Effector memory CD8-positive, alpha-beta T cell (primary cell): ENCODE data around the gene BRD7.
A peak's percentile ranks its signal among the peaks of the same experiment; 100 is the strongest.

Experiments used
- ATAC-seq: fragments of 150-1000 bp; cut with Tn5 transposase; replicated peaks from 2 replicates; pipeline ENCODE4 v1.10.0; 2021; ENCODE audit warnings: mild to moderate bottlenecking, moderate library complexity
- DNase-seq, 3 experiments: peaks; one replicate each; pipeline ENCODE4 v3.0.0; 2021
- H3K27ac Mint-ChIP-seq, 2 donors: one replicate each; pipeline ENCODE4 v1.8.0; 2022; ENCODE audit warnings: mild to moderate bottlenecking in 2 of 2, mixed read lengths in 2 of 2, moderate library complexity in 2 of 2
- H3K27me3 Mint-ChIP-seq, 2 donors: one replicate each; pipeline ENCODE4 v1.8.0; 2022; ENCODE audit warnings: mixed read lengths in 2 of 2
- H3K36me3 Mint-ChIP-seq: one replicate; pipeline ENCODE4 v1.8.0; 2022; ENCODE audit warnings: mild to moderate bottlenecking, moderate library complexity, mixed read lengths; ENCODE audit not compliant: insufficient read depth
- H3K4me1 Mint-ChIP-seq, 2 donors: one replicate each; pipeline ENCODE4 v1.8.0; 2022; ENCODE audit warnings: low read depth in 2 of 2, mixed read lengths in 2 of 2
- H3K4me3 Mint-ChIP-seq, 2 donors: one replicate each; pipeline ENCODE4 v1.8.0; 2022; ENCODE audit warnings: mild to moderate bottlenecking in 2 of 2, mixed read lengths in 2 of 2, moderate library complexity in 2 of 2
- H3K9me3 Mint-ChIP-seq, 2 donors: one replicate each; pipeline ENCODE4 v1.8.0; 2022; ENCODE audit warnings: mixed read lengths in 2 of 2

BRD7 gene

GRCh38 chr16:50396761-50397535, 28.2 kb upstream of the BRD7 start:
- Mint-ChIP-seq H3K4me3 (no peak overlapping the region), H3K27me3 (peaks cover 4 to 6% of the 10 kb centered on the region in 2 donors), H3K9me3 (no peaks in the 10 kb centered on the region), H3K4me1 (peaks cover 11 to 15% of the 10 kb centered on the region in 2 donors), H3K27ac (peak overlapping the region in 1 of 2 donors; percentile 0), H3K36me3 (no peaks in the 10 kb centered on the region)
- ATAC-seq: no peak
- DNase-seq: no peak

GRCh38 chr16:50395763-50396710, 27.2 kb upstream of the BRD7 start:
- ATAC-seq (no peak), DNase-seq (no peak)
- H3K36me3 Mint-ChIP-seq: no peaks in the 10 kb centered on the region
- H3K27ac Mint-ChIP-seq: peak overlapping the region; percentile 0 to 50
- no peaks in the 10 kb centered on the region for H3K9me3 Mint-ChIP-seq
- no peak overlapping the region for H3K4me3 Mint-ChIP-seq
- peaks cover 0 to 4% of the 10 kb centered on the region in 2 donors for H3K27me3 Mint-ChIP-seq
- H3K4me1 Mint-ChIP-seq: peaks cover 11 to 15% of the 10 kb centered on the region in 2 donors

- no peak overlapping the region for H3K4me3 Mint-ChIP-seq
- H3K36me3 Mint-ChIP-seq: no peaks in the 10 kb centered on the region
- H3K4me1 Mint-ChIP-seq: peaks cover 11 to 15% of the 10 kb centered on the region in 2 donors
- DNase-seq (no peak), ATAC-seq (no peak)
- H3K27ac Mint-ChIP-seq: peak overlapping the region in 1 of 2 donors; percentile 64
- H3K9me3 Mint-ChIP-seq: no peaks in the 10 kb centered on the region
- H3K27me3 Mint-ChIP-seq: peaks cover 0 to 10% of the 10 kb centered on the region in 2 donors
Measured at GRCh38 chr16:50393858-50394802, 25.3 kb upstream of the BRD7 start.

DNA sequence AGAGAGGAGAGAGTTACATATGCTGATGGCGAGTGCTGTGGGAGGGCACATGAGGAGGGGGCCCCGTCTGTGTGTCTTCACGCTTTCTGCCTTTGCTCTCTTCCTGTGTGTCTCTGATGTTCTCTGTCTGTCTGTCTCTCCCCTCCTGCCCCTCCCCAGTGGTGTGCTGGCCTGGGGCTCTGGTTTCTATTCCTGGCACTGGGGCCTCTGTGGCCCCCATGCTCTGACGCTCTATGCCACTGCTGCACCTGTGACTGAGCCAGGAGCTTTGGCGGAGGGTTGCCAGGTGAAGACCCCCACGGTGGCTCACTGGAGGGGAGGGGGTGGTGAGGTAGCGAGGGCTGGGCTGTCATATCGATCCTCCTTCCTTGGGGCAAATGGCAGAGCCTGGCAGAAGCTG, 24.6 kb upstream of the BRD7 start:
- DNase-seq (no peak), ATAC-seq (no peak)
- H3K4me3 Mint-ChIP-seq: no peak overlapping the region
- peaks cover 0 to 10% of the 10 kb centered on the region in 2 donors for H3K27me3 Mint-ChIP-seq
- H3K27ac Mint-ChIP-seq: peak overlapping the region in 1 of 2 donors; percentile 64
- no peaks in the 10 kb centered on the region for H3K36me3 Mint-ChIP-seq
- peaks cover 10 to 15% of the 10 kb centered on the region in 2 donors for H3K4me1 Mint-ChIP-seq
- H3K9me3 Mint-ChIP-seq: no peaks in the 10 kb centered on the region

- no peaks in the 10 kb centered on the region for H3K9me3 Mint-ChIP-seq
- H3K36me3 Mint-ChIP-seq: no peaks in the 10 kb centered on the region
- DNase-seq (no peak), ATAC-seq (no peak)
- peaks cover 0 to 25% of the 10 kb centered on the region in 2 donors for H3K27me3 Mint-ChIP-seq
- H3K27ac Mint-ChIP-seq: no peak overlapping the region
- H3K4me3 Mint-ChIP-seq: no peak overlapping the region
- H3K4me1 Mint-ChIP-seq: peaks cover 7 to 10% of the 10 kb centered on the region in 2 donors
Measured at GRCh38 chr16:50390914-50391716, 22.3 kb upstream of the BRD7 start.

DNA sequence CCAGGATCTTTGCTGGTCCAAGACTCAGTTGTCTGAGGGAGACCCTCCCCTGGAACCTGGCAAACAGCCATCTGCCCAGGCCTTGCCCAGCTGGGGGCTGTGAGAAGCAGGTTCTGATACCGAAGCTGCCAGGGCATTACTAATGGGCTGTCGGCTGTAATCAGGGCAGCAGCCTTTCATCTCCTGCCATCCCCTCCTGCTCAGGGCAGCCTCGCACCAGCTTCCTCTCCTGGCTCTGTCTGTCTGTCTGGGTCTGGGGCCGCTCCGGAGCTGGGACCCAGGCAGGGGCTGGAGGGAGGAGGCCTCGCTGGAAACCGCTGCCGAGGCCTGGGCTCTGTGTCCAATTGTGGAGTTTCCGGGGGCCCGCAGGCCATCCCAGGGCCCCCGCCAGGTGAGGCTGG, 21.6 kb upstream of the BRD7 start:
- Mint-ChIP-seq H3K27me3 (peaks cover 0 to 31% of the 10 kb centered on the region in 2 donors), H3K4me1 (peaks cover 2 to 5% of the 10 kb centered on the region in 2 donors), H3K9me3 (no peaks in the 10 kb centered on the region), H3K4me3 (no peak overlapping the region), H3K27ac (no peak overlapping the region), H3K36me3 (no peaks in the 10 kb centered on the region)
- DNase-seq: no peak
- ATAC-seq: no peak

- Mint-ChIP-seq H3K9me3 (no peaks in the 10 kb centered on the region), H3K27ac (no peak overlapping the region), H3K36me3 (no peaks in the 10 kb centered on the region), H3K27me3 (peaks cover 0 to 36% of the 10 kb centered on the region in 2 donors), H3K4me1 (peaks cover 0 to 5% of the 10 kb centered on the region in 2 donors), H3K4me3 (no peak overlapping the region)
- DNase-seq (no peak), ATAC-seq (no peak)
Measured at GRCh38 chr16:50389900-50390299, 21.1 kb upstream of the BRD7 start.

DNA sequence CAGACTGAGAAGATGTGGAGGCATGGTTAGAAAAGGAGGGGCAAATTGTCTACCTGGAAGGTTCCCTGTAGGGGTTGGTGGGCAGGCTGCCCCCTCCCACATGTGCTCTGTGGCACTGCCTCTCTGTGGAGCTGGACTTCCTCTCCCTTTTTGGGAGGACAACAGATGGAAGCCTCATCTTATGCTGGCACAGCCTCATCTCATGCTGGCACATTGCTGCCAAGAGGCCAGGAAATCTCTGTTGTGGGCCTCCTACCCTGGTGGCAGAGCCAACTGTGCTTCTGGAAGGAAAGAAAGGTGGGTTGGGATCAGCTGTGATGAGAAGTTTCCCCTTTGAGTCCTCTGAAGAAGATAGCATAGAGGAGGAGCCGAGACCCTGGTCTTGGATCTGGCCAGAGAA, 19.7 kb upstream of the BRD7 start:
- H3K4me1 Mint-ChIP-seq: peaks cover 0 to 4% of the 10 kb centered on the region in 2 donors
- H3K4me3 Mint-ChIP-seq: no peak overlapping the region
- H3K36me3 Mint-ChIP-seq: no peaks in the 10 kb centered on the region
- ATAC-seq (no peak), DNase-seq (no peak)
- no peaks in the 10 kb centered on the region for H3K9me3 Mint-ChIP-seq
- H3K27me3 Mint-ChIP-seq: peaks cover 0 to 42% of the 10 kb centered on the region in 2 donors
- peak overlapping the region; percentile 36 to 47 for H3K27ac Mint-ChIP-seq

DNA sequence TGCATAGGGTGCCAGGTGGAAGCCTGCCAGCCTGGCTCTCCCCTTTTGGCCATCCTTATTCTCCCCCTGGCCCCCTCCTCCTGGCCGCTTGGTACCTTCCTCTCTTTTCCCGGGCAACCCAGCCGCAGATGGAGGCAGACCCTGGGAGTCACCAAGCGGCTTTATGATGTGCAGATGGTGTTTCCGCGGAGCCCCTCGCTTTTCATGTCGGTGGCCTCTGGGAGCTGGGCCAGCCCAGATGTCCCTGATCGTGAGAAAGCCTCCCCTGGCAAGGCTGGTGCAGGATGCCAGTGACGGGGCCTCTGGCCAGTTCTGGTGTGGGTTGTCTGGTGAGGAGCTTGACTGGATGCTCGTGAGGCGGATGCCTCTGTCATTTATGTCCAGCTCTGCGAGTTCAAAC, 18.0 kb upstream of the BRD7 start:
- H3K4me3 Mint-ChIP-seq: no peak overlapping the region
- no peaks in the 10 kb centered on the region for H3K9me3 Mint-ChIP-seq
- H3K27me3 Mint-ChIP-seq: peaks cover 0 to 42% of the 10 kb centered on the region in 2 donors
- no peaks in the 10 kb centered on the region for H3K36me3 Mint-ChIP-seq
- ATAC-seq (no peak), DNase-seq (no peak)
- H3K27ac Mint-ChIP-seq: no peak overlapping the region
- H3K4me1 Mint-ChIP-seq: no peaks in the 10 kb centered on the region

DNA sequence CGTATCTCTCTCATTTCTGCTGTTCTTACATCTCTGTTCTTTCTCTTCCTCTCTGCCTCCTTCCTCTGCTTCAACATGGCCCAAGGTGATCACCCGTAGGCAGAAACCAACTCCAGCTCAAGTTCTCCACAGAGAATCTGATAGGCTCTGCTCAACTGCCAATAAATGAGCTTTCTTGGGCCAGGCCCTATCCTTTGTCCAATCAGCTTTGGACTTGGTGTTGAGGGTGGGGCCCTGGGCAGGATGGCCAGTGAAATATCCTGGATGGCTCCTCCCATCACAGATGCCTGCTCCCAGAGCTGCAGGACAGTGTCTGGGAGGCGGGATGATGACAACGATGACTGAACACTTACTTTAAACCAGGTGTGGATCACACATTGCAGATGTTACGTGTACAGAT, 17.4 kb upstream of the BRD7 start:
- Mint-ChIP-seq H3K27me3 (peaks cover 0 to 39% of the 10 kb centered on the region in 2 donors), H3K9me3 (no peaks in the 10 kb centered on the region), H3K27ac (no peak overlapping the region), H3K4me1 (no peaks in the 10 kb centered on the region), H3K4me3 (no peak overlapping the region), H3K36me3 (no peaks in the 10 kb centered on the region)
- DNase-seq (no peak), ATAC-seq (no peak)

DNA sequence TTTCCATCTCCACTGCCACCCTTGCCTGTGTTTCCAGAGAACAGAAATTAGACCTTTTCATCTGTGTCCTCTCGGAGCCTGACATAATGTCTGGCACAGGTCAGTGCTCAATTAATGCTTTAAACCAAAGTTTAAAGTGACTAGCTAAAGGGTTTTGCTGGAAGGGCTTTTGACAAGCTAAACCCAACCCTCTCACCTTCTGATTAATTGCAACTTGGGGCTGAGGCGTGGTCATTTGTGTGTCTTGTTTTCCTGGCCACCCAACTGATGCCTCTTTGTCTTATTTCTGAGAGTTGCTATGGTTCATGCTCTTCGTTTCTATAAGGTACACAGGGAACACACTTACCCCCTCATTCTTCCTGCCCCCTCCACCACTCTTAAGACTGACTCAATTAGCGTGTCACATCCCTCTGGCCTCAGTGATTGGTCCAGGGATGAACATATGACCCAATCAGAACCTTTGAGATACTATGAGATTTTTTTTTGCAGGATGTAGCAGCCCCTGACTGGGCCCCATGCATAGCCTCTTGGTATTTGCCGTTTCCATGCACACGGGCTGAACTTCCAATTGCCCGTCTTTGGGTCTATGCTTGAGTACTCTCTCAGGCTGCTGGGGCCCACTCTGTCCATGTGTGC, 15.8 kb upstream of the BRD7 start:
- H3K27me3 Mint-ChIP-seq: peaks cover 0 to 33% of the 10 kb centered on the region in 2 donors
- H3K9me3 Mint-ChIP-seq: no peaks in the 10 kb centered on the region
- ATAC-seq (no peak), DNase-seq (no peak)
- no peak overlapping the region for H3K27ac Mint-ChIP-seq
- no peaks in the 10 kb centered on the region for H3K4me1 Mint-ChIP-seq
- H3K4me3 Mint-ChIP-seq: no peak overlapping the region
- no peaks in the 10 kb centered on the region for H3K36me3 Mint-ChIP-seq
